HG02884 (cell line): ENCODE data around the gene RSPH3.
"Not testable (repeated sequence)": the region's sequence is repeated elsewhere in the genome, so short reads cannot be mapped to it uniquely, and the experiment has no call there.

Source experiments
- ATAC-seq: cut with Tn5 transposase; IDR thresholded peaks from one replicate; pipeline ENCODE4 v1.9.1; 2021; ENCODE audit warnings: mild to moderate bottlenecking, moderate library complexity; ENCODE audit not compliant: unreplicated experiment

Gene RSPH3

DNA sequence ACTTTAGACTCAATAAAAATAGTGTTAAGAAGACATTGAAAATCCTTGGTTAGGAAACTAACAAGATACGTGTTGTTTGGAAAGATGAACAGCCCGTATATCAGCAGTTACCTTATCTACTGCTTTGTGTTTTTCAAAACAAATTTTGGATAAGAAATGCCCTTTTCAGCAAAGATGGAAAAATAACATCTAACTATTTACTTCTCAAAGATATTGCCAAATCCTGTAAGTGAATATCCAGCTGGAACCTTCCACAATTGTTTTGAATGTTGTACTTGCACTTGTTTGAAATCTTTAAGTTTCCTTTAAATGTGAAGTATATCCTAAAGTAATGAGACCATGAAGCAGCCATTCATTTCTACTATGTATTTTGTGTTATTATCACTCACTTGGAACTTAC is 30.2 kb upstream of the RSPH3 start:
- no peak for ATAC-seq

DNA sequence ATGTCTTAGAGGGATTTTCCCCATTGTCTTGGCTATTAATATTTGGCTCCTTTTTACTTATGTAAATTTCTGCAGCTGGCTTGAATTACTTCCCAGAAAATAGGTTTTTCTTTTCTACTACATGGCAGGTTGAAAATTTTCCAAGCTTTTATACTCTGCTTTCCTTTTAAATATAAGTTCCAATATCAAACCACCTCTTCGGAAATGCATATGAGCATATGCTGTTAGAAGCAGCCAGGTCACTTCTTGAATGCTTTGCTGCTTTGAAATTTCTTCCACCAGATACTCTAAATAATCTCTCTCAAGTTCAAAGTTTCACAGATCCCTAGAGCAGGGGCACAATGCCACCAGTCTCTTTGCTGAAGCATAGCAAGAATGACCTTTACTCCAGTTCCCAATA is 25.2 kb upstream of the RSPH3 start:
- not testable (repeated sequence) for ATAC-seq

DNA sequence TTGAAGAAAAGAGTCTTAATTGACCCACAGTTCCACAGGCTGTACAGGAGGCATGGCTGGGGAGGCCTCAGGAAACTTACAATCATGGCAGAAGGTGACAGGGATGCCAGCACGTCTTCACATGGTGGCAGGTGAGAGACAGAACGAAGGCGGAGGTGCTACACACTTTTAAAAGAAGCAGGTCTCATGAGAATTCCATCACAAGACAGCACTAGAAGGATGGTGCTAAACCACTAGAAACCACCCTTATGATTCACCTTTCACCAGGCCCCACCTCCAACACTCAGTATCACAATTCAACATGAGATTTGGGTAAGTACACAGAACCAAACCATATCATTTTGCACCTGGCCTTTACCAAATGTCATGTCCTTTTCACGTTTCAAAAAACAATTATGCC is 23.9 kb upstream of the RSPH3 start:
- ATAC-seq: no peak

DNA sequence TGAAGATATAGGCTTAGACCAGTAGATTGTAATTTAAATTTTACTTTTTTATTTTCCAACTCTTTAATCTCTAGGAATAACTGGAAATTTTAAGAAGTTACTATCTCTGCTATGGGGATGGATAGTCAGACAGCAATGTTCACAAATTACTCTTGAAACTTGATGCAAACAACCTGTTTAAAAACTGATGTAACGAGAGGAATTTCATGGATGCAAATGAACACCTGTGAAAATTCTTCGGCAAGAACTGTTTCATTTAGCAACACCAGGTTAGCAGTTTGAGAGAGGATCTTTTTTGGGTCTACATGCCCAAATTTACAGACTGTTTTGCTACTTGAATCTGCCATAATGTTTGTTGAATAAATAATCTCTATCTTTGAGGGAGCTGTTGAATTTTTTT is 20.0 kb upstream of the RSPH3 start:
- no peak for ATAC-seq

DNA sequence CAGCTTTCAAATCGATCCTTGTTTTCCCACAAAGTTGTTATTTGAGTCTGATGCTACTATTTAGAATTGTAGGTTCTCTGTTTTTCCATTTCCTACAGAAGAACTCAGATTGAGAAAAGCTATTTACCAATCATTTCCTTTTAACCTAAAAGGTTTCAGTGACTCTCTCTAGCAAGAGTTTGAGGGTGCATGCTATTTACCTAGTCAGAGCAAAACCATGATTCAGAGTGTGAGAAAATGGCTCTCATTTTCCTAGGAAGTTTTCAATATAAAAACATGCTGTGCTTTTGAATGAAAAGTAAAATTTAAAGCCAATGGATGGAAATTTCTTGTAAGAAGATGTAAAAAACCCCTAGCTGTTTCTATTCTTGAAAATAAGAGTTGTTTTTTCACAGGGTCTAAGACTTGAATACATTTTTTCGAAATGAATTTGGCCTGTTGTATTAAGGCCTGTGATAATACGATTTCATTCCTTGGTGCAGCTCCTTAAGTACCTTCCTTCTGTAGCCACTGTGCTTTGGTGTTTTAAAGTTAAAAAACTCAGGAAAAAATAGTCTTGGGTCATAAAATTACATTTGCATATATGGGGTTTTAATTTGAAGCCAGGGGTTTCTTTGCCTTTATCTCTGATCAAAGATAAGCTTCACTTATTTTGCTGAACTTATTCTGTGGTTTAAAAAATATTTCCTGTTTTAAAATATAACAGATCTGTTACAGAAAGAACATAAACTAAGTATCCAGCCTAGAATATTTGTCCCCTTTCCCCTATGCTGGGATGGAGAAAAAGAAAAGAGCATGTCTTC is 18.0 kb upstream of the RSPH3 start:
- ATAC-seq: peak; percentile 82

DNA sequence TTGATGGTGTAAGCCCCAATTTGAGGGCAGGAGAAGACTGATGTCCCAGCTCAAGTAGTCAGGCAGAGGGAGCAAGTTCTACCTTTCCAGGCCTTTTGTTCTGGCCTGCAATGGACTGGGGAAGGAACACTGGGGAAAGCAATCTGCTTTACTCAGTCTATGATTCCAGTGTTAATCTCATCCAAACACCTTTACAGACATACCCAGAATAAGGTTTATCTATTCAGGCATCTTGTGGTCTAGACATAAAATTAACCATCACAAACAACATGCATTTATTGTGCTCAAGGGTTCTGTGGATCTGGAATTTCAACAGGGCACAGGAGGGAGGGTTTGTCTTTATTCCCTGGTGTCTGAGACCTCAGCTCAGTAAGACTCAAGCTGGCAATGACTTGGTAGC is 14.4 kb upstream of the RSPH3 start:
- no peak for ATAC-seq

DNA sequence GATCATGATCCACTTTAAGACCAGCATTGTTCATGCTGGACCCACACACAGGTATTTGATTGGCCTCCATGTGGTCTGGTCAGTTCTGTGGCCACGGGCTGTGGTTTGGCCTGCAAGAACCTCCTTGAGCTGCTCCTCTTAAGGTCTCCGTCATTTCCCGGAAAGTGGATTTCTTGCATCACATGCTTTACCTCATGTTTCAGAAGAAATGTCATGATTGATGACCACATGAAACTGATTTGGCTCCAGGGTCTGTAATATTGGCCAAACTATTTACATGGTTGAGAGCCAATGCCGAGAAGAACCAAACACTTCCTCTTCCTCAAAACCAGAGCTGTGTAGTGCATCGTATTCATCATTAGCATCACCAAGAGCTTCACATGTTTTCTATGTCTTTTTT is 13.2 kb upstream of the RSPH3 start:
- ATAC-seq: no peak

DNA sequence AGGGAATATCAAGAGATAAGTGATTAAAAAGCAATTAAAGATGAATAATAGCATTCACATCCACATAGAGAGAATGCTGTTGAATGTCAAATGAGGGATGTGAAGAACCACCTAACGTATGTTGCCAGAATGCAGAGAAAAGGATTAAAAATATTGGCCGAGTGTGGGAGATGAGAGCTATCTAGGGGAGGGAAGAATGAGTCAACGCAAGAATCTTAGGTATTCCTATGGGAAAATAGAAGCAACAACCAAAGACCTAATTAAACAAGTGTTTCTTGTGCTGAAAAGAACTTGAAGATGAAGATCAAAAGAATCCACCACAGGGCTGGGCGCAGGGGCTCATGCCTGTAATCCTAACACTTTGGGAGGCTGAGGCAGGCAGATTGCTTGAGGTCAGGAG is 12.2 kb upstream of the RSPH3 start:
- no peak for ATAC-seq

DNA sequence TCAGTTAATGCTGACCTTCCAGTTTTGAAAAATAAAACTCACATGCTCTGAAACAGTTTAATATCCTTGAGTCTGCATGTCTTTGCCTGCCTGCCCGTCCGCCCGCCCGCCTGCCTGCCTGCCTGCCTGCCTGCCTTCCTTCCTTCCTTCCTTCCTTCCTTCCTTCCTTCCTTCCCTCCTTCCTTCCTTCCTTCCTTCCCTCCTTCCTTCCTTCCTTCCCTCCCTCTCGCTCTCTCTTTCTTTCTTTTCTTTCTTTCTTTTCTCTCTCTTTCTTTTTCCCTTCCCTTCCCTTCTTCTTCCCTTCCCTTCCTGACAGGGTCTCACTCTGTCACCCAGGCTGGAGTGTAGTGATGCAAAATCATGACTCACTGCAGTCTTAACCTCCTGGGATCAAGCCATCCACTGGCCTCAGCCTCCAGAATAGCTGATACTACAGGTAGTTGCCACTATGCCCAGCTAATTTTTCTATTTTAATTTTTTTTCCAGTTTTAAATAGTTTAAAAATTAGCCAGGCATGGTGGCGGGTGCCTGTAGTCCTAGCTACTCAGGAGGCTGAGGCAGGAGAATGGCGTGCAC is 10.1 kb upstream of the RSPH3 start:
- not testable (repeated sequence) for ATAC-seq

DNA sequence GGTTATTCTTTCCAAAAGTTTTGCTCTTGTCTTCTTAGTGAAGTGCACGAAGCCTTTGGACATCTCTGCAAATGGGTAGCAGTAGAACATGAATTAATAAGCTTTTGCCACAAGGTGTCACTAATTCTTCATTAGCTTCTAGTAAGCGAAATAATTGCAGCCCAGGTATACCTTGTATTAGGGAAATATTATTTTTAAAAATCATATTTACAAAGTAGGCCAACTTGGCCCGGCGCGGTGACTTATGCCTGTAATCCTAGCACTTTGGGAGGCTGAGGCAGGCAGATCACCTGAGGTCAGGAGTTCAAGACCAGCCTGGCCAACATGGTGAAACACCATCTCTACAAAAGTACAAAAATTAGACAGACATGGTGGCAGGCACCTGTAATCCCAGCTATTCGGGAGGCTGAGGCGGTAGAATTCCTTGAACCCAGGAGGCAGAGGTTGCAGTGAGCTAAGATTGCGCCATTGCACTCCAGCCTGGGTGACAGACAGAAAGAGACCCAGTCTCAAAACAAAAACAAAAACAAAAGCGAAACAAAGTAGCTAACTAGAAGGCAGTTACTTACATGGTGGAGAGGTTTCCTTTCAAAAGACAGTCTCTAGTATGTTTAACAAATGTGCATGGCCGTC is 8.8 kb upstream of the RSPH3 start:
- no peak for ATAC-seq

DNA sequence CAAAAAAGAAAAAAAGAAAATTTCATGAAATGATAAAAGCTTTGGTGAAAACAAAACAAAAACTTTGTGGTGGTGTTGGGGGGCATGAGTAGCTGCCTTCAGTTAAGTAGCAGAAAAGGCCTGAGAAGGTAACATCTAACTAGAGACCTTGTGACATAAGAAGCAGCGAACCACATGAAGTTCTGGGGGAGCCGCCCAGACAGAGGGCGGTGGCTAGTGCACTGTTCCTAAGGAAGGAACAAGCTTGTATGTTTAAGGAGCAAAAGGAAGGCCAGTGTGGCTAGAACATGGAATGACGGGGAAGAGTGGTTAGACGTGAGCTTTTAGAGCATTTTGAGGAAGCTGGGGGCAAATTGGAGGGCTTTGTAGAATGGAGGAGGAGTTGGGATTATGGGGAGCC is 7.5 kb upstream of the RSPH3 start:
- no peak for ATAC-seq

DNA sequence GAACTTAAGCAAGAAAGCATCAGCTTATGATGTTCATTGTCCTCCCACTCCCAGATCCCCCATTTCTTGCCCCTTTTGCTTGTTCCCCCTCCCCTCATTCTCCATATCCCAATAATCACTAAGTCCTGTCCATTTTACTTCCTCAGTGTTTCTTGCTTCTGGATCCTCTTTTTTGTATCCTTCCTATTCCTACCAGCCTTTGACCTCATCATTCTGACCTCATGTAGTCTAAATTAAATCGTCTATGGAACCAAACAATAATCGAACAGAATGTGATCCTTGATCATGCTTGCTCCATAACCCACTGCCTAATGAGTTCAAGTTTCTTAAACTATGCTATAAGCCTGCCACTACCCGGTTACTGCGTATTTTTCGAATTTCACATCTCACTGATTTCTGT is 5.4 kb upstream of the RSPH3 start:
- no peak for ATAC-seq

DNA sequence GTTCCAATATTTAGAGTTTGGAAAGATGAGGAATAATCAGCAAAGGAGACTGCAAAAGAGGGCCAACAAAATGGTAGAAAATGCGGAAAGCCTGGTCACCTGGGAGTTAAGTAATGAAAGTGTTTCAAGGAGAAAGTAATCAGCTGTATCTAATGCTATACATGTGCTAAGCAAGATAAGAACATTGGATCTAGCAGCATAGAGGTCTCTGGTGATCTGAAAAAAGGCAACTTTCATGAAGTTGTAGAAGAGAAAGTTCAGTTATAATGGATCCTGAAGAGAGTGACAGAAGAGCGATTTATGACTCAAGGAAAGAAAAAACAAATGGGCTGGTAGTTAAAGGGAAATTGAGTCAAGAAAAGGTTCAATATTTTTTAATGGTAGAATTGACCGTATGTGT is 4.6 kb upstream of the RSPH3 start:
- no peak for ATAC-seq

DNA sequence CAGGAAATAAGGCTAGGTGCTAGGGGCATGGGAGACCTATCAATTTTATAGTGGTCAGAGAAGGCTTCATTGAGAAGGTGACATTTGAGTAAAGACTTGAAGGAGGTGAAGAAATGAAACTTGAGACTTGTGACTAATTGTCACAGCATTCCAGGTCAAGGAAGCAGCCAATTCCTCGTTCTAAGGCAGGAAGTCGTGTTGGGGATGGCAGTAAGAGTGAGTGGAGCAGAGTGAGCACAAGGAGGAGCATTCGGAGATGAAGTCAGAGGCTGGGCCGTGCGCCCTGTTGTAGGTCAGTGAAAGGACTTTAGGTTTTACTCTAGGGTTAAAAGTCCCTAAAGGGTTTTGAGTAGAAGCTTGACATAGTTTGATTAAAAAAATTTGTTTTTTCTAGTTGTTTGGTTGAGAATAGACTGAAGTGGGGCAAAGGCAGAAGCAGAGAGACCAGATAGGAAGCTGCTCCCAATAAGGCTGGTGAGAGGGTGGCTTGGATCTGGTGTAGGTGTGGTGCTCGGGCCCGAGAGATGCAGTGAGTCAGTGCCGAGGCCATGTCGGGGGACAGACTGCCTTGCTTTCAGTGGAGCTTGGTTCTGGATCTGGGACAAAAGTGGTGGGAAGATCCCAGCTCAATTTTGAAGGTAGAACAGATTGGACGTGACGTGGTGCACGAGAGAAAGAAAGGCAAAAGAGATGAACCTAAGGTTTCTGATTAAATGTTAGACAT is 2.6 kb upstream of the RSPH3 start:
- ATAC-seq: no peak

DNA sequence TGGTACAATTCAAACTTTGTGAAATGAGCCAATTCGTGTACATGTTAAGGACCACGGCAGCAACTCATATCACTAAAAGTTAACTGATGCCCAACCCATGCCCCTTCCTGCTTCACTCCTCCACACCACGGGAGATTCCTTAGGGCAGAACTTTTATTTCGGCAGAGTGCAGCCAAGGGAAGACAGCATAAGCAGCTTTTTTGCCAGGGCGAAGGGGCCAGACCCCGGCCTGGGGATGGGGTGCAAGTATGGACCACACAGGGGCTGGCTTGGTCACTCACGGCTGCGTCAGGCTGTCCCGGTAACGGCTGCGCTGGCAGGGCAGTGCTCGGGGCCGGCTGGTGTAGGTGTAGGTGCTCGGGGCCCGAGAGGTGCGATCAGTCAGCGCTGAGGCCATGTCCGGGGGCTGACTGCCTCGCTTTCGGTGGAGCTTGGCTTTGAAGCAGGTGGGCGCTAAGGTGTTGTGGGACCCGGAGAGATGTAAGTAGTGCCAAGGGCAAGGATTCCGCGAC is 792 bp downstream of the RSPH3 start:
- peak; percentile 34 for ATAC-seq

DNA sequence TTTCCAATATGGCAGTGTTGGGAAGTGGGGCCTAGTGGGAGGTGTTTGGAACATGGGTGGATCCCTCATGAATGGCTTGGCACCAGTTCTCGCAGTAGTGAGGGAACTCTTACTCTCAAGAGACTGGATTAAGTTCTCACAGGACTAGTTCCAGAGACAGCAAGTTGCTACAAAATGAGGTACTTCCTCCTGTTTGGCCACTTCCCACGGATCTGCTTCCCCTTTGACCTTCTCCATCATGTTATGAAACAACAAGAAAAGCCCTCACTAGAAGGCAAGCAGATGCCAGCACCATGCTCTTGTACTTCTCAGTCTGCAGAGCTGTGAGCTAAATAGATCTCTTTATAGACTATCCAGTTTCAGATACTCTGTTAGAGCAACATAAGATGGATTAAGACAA is 3.1 kb downstream of the RSPH3 start:
- no peak for ATAC-seq

DNA sequence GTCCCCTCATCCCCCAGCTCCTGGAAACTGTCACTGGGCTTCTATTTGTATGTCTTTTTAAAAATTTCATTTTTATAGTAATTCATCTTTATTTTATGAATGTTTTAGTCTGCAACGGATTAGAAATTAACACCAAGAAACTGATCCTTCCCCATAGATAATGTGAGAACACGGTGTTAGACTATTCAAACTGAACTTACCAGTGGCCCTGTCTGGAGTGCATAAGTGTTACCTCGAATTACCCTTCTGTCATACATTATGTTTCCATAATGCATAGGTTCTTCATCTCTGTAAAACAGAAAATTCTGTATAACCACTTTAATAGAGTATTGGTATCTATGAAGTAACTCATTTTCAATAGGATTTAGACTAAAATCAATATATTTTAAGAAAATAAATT is 6.4 kb downstream of the RSPH3 start:
- ATAC-seq: no peak

DNA sequence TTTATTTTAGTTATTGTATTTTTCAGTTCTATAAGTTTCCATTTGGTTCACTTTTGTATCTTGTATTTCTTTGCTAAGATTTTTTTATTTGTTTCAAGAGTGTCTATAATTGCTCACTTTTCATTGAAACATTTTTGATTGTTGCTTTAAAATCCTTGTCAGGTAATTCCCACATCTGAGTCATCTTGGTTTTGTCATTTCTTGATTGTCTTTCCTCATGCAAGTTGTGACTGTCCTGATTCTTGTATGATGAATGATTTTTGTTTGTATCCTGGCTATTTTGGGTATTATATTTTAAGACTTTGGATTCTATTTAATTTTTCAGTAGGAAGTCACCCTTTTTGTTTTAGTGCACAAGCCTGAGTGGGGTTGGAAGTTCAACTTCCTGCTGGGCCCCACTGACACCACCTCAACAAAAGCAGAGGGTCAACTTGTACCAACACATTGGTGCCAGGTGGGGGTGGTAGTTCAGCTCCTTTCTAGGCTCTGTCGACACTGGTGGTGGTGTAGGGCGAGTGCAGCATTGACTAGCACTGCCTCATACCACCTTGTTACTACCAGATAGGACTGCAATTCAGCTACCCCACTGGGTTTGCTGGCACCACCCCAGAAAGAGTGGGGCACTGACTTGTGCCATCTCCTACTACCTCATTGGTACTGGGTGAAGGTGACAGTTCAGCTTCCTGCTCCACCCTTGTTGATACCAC is 8.8 kb downstream of the RSPH3 start:
- no peak for ATAC-seq

DNA sequence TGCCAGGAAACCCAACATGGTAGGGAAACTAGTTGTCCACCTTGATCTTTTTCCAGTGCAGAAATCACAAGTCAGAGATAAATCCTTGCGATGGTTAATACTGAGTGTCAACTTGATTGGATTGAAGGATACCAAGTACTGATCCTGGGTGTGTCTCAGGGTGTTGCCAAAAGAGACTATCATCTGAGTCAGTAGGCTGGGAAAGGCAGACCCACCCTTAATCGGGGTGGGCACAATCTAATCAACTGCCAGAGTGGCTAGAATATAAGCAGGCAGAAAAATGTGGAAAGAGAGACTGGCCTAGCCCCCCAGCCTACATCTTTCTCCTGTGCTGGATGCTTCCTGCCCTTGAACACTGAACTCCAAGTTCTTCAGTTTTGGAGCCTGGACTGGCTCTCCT is 10.3 kb downstream of the RSPH3 start:
- ATAC-seq: not testable (repeated sequence)

DNA sequence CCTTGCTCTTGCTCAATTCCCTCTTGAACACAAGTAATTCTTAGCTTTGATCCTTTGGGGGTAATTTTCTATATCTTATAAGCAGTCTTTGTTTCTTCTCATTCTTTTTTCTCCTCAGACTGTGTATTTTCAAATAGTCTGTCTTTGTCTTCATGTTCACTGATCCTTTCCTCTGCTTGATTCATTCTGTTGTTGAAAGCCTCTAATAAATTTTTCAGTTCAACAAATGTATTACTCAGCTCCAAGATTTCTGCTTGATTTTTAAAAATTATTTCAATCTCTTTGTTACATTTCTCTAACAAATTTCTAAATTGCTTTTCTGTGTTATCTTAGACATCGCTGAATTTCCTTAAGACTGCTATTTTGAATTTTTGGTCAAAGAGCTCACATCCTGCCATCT is 11.5 kb downstream of the RSPH3 start:
- ATAC-seq: no peak

DNA sequence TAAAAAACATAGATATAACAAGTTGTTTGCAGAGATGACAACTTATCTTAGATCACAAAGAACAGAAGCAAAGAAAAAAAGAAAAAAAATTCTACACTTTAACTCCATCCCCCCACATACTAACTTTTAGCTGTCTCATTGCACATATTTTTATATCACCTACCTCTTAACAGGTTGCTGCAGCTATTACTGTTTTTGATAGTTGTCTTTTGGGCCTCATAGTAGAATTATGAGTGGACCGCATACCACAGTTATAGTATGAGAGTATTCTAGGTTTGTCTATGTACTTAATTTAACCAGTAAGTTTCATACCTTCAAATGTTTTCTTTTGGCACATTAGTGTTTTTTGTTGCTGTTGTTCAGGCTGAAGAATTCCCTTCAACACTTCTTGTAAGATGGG is 12.3 kb downstream of the RSPH3 start:
- ATAC-seq: no peak
